ENCODE results near the gene BICD1.

BICD1 gene

DNA sequence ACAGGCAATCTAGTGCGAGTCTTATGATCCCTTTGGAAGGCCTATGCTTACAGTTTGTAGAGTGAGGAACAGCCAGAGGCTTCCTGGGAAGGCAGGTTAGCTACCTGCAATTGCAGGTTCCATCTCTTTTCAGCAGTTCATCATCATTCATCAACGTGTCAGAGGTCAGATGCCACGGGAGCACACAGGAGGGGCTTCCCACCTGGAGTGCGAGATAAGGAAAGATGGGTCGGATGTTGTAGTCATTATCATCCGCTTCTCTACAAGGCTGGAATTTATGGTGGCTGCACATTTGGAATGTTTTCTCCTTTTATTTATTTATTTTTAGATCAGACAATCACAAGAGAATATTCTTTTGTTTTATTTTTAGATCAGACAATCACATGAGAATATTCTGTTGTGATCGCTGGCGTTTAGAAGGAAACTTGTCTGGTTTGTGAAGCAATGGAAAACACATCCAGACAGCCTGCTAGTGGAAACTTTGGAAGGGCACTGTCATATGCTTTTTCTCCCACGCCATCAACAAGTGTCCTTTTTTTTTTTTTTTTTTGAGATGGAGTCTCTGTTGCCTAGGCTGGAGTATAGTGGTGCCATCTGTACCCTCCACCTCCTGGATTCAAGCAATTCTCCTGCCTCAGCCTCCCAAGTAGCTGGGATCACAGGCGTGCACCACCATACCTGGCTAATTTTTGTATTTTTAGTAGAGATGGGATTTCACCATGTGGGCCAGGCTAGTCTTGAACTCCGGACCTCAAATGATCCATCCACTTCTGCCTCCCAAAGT is 1.9 kb upstream of the BICD1 start:
- DNase-seq, result no peak

DNA sequence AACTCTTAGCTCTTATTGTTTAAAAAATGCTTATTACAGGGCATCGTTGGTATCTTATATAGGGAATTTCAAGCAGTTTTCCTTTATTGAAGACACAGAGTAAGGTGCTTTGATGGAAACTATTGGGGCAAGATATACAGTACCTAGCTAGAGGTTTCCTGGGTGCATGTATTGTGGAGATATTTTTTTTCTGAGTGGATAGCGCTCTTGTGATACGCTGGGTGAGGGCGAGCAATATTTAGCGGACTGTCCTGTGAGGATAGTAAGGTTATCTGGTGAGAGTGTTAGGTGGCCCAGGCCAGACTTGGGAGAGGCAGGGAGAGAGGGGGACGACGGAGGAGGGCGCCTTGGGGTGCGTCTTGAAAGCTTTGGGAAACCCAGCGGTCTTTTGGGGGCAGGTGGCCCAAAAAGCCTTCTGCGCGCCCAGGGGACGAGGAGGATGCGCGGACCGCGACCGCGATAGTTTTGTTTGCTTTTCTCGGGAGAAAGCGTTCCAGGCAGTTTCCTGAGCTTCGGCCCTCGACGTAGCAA is 596 bp upstream of the BICD1 start:
- no peak for DNase-seq

DNA sequence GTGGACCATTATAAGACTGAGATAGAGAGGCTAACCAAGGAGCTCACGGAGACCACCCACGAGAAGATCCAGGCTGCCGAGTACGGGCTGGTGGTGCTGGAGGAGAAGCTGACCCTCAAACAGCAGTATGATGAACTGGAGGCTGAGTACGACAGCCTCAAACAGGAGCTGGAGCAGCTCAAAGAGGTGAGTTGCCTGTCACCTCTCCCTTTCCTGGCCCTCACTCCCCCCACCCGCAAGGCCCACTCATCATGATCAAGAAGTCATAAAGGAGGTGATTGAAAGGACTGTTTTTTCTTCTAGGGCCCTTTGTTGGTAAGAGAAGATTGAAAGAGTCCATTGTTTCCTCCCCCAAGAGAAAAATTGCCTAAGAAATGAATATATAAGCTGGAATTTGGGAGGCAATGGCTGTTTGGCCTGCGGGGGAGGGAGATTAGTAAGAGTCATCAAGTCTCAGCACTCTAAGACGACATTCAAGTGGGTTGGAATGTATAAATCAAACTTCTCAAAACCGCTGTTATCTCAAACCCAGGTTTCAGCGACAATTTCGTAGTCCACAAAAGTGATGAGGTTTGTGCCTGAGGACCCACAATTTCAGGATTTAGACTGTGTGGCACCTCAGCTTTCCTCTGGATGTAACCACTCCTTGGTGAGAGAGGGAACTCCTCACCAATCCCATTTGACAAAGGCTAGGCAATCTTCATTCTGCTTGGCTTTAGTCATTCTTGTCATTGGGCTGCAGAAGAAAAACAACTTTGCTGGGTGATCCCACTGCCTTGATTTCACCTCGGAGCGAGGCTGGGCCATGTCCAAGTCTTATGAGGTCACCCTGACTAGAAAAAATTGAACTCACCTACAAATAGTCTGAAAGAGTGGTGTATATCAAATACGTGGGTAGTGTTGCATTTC is 966 bp downstream of the BICD1 start:
- DNase-seq, result peak; percentile 52

DNA sequence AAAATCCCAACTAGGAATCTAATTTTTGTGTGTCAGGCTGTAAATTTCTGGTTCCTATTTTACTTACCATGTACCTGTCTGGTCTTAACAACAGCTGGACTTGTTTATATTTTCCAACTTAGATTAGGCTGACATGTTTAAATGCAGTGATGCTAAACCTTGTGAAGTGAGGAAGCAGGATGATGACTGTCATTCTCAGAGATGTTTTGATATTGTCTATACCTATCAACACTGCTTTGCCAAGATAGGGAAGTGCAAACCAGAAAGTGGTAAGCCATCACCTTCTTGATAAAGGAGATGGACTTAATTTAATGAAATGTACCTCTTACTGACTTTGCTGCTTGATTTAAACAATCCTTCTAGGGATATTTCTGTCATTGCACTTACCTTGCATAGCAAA is 2.1 kb downstream of the BICD1 start:
- DNase-seq, result no peak

DNA sequence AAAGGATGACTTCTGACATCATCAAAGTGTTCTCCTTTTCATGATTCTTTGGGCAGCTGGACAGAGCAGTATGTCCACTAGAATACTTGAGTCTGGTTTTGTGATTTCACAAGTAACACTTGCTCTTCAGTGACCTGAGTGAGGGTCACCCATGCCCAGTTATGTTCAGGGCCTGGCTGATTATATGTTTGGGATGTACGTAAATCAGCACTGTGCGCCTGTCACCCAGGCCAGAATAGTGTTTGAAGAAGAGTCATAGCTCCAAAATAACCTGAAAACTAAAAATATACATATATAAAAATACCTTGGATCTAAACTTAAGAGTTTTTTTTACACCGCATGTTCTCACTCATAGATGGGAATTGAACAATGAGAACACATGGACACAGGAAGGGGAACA is 3.8 kb downstream of the BICD1 start:
- no peak for DNase-seq

DNA sequence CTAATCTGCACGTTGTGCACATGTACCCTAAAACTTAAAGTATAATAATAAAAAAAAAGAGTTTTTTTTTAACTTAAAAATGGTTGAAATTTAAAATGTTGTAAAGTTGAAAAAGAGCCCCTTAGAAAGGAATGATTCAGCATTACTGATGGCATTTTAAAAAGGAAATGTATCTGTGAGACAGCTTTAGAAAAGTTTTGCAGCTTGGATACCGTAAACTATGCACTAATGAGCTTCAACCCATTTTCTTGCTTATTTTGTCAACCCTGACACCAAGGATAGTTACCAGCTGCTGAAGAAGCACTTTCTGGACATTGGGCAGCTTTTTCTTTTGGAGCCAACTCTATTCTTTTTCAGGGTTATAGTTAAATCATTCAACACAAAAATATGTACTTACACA is 4.3 kb downstream of the BICD1 start:
- DNase-seq, result no peak

DNA sequence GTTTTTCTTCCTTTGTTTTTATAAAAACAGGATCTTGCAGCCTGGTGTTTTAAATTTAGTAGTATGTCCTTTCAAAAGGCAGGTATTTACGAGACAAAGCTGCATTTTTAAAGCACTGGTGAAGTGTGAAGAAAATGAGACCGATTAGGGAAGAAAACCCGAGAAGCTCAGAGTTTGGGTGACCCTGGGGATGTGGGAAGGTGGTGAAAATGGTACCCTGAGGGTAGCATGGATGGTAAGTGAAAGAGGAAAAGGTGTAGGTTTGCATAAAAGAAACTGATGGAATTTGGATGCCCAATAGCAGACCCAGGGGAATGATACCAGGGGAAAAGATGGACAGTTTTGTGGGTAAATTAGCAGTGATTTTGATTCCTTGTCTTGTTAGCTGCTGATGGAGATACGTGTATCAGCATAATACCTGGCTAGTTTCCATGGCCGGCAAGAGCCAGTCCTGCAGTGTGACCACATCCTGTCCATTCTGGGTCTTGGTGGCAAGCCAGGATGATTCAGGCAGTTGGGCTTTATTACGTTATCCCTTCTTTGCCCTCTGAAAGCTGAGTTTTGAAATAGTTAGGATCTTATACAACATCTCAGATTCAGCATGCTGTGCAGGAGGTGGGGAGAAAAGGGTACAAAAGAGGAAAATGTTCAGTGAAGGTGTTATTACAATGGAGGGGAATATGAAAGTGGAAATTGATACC is 8.9 kb downstream of the BICD1 start:
- no peak for DNase-seq

DNA sequence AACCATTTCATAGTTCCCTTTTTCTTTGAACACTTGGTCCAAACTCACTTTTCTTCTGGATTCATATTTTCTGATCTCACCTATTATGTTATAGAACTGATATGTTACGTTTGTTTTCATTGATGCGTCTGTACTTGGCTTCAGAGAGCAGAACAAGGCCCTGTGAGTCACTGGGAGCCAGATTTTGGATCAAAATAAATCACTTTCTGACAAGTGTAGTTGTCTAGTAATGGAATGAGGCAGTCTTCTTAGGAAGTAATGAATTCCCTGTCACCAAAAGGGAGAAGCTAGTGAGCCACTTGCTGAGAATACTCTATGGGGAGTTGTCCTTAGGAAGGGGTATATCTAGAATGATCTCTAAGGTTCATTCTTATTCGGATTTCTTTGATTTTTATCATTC is 10.2 kb downstream of the BICD1 start:
- no peak for DNase-seq

DNA sequence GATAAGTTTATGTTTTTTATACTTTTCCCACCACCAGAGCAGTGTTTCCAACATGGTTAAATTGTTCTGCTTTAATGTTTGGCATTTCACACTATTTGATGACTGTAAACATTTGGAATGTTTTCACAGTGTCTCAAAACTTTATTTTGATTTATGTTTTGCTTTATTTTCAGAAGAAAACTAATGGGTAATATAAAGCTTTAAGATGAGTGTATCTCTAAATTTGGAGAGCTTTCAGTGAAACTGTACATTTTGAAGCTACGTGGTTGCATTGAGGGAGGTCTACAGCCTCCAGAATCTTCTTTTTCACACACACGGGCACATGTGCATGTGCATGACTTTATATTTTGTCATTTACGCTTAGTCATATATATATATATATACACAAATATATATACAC is 10.7 kb downstream of the BICD1 start:
- DNase-seq, result no peak

DNA sequence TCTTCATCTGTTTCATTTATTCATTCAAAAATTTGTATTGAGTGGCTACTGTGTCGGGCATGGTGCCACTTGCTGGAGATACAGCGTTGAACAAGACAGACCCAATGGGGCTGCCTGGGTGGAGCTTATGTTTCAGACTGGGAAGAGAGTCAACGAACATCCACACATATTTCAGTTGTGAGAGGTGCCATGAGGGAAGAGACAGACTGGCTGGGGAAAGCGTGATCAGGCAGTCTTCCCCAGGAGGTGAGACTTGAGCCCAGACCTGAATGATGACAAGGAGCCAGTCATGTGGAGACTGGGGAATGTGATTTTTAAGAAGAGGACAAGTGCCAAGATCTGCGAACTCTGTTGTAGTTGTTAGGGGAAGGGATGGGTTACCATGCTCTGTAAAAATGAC is 12.2 kb downstream of the BICD1 start:
- no peak for DNase-seq

DNA sequence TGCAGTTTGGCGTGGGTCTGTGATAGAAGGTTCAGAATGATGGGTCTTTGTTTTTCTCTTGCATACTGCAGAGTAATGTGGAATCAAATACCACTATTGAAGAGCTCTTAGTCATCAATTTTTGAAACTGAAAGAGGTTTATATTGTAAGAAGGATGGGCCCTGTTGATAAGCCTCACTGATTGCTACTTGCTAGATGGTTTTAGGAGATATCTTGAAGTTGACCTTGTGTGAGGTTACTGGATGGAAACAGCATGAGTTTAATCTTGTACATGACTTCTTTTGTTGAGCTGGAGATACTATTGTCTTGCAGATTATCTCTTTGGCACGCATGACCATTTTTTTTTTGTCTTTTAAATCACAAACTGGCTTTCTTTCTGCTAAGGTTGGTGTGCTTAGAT is 13.8 kb downstream of the BICD1 start:
- DNase-seq, result no peak

DNA sequence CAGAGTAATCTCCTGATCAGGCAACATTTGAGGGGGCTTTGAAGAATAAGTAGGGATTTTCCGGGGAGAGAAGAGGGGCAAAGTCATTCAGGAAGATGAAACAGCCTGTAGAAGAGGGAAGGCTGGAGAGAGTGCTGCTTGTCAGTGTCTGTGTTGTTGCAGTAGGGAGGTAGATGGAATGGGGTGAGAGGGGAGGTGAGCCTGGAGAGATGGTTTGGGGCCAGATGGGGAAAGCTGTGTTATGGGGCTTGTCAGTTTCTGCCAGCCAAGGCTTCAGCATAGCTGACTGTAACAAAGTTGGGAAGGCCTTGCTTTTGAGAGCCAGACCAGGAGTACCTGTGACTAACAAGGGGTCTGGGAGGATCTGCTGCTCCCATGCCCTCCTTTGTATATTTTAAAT is 18.0 kb downstream of the BICD1 start:
- DNase-seq, result no peak

DNA sequence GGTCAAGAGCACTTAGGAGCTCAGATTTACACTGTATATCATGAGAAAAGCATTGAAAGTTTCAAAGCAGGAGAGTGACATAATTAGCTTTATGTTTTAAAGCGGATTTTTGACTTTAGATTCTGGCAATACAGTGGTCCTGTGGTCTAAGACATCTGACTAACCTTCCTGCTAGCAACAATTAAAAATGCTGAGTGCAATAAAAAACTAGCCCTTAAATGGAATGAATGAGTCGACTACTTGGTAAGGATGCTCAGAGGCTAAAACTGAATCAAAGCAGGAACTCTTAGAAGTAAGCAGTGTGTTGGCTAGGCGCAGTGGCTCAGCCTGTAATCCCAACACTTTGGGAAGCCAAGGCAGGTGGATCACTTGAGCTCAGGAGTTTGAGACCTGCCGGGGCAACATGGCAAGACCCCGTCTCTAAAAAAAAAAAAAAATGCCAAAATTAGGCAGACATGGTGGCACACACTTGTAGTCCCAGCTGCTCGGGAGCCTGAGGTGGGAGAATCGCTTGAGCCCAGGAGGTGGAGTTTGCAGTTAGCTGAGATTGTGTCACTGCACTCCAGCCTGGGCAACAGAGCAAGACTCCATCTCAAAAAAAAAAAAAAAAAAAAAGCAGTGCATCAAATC is 18.9 kb downstream of the BICD1 start:
- DNase-seq, result no peak

DNA sequence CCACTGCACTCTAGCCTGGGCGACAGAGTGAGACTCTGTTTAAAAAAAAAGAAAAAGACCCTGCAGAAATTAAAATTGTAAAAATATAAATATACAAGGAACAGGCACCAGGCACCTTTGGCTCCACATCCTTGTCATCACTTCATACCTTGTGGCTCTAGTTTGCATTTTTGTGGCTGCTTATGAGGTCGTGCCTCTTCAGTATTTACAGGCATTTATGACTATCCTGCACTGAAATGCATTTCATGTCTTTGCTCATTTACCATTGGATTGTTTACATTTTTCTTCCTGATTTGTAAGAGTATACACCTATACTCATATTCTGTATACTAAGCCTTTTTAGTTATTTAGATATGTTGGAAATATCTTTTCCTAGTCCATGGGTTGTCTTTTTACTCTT is 20.1 kb downstream of the BICD1 start:
- no peak for DNase-seq

DNA sequence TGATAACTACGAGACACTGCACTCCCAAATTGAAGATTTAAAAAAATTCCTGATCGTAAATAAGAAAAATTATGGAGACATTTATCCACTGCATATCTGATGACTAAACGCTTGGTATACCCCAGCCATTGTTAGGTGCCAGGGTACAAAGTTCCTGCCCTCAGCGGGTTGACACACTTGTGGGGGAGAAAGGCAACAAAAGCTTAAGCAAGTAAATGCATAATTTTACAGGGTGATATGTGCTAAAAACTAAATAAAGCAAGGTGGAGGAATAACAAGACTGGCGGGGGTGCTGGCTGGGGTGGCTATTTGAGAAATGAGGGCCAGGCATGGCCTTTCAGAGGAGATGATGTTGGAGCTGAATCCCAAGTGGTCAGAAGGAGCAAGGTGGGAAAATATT is 25.0 kb downstream of the BICD1 start:
- DNase-seq, result no peak

DNA sequence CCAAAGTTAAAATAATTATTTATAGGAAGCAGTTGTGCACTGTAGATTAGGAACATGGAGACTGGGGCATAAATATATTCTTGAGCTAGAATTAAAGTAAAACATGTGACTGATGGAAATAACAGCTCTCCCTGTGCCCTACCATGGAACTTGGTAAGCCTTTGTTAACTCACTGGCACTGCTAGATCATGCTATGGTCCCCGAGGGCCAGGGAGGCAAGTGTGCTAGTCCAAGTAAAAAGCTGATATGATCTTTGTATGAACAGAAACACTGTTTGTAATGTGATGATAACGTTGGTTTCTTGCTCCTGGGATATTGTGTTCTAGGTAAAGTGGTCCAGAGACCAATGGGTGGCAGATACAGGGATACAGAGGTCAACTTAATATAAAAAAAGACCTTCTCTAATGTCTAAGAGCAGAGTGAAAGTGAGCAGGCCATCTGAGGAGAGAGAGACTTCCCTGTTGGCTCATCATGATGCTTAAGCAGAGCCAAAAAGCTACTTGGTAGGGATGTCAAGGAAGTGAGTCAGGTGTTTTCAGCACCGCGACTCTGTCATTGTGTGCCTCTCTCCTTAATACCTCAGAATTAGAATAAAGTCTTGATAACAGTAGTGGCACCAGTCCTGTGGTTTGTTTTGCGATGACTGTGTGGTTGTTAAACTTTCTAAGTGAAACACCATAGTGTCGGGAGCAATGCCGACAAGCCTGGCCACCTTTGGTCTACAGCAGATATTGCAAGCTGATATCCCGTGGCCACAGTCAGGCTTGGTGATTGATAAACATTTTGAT is 27.6 kb downstream of the BICD1 start:
- DNase-seq, result no peak

DNA sequence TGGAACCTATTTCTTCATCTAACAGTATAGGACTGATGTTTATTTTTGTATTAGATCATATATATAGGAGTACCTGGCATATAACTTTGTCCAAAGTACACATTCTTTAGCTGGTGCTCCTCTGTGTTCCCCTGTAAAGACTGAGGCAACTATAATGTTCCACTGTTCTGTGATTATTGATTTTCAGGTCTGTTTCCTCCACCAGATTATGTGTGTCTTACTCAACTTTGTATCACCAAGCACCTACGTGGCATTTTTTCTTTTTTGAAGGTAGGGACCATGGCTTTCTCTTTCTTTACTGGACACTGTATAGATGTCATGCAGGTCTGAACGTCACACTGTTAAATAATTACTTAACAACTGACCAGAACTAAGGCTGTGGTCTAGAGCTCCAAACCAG is 29.3 kb downstream of the BICD1 start:
- DNase-seq, result no peak

DNA sequence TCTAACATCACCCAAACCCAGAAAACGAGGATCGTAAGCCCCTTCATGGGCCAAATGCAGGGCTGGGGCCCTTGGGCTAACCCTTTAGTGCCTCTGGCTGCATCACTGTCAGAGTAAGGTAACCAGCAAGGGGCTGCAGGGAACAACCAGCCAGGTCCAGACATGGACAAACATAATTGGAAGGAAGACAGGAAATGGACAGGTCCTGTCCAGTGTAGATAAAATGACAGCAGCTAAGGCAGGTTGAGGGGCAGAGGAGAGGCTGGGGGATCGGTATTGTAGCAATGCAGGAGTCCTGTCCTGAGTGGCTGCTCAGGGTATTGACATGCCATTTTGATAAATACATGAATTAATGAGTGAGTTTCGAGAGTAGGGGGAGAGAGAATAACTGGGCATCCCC is 29.8 kb downstream of the BICD1 start:
- no peak for DNase-seq

DNA sequence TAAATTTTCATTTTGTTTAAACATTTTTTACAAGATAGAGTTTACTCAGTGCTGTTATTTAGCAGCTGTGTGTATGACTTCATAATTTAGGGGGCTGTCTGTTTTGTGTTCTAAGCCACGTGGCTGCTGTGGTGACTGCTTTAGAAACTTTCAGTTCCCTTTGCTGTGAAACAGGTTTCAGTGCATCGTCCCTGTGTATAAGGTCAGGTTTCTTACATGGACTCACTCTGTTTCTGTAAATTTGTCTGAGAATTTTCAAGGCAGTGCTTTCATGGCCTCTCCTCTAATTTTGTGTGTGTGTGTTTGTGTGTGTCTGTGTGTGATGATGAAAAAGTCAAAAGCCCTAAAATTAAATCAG is 32.4 kb downstream of the BICD1 start:
- DNase-seq, result no peak

DNA sequence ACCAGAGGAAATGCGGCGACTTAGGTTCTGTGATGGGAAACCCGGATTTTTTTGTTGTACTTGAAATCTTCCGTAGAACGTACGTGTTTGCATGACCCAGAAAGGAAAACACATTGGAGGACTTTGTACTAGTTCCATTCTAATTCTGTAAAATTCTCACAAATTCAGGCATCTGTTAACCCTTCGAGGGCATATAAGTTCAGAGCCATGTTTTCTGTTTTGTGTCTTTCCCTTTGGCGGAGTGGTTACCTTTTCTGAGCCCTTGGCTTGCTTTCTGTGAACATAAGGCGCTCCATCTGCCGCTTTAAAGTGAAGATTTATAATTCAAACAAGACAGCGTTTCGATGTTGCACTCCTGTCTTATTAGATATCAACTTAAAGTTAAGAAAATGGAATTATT is 34.2 kb downstream of the BICD1 start:
- no peak for DNase-seq

DNA sequence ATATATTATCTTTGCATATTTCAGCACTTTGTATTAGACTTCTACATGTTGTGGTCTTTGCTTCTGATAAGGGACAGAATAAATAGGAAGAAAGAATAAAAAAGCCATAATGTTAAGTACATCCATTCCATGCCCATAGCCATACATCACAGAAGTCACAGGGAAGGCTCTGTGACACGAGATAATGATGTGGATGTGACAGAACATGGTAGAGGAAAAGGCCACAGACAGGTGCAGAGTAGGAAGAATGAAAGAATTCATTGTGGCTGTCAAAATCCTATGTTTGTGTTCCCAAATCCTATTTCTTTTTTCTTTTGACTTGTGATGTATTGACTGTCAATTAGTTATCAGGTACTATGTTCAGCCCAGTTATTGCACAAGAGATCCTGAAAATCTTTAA is 38.4 kb downstream of the BICD1 start:
- DNase-seq, result no peak

Measured in NCI-H1092 treated with DMSO at 0.1 percent for 48 hours (cell line).